ENCODE measurements around the gene USP2.

- TF ChIP-seq FOXK2 (IDR thresholded peaks at IDR 0.05) (no peak), FOXA1 (IDR thresholded peaks at IDR 0.05) (no peak)
These were observed 1.2 kb downstream of the USP2 start for GRCh38 chr11:119380160-119380826.
